ENCODE data around the gene ANAPC15.

The ANAPC15 gene

GRCh38 chr11:72100462-72100861 is 12.0 kb downstream of the ANAPC15 start:
- no peaks in the 10 kb centered on the region for H3K27me3 ChIP-seq (ENCODE audit: insufficient read depth, low read length)
- no peak for TF ChIP-seq CTCF (IDR thresholded peaks at IDR 0.05; ENCODE audit: low read length)
- no peak for TF ChIP-seq EZH2 (IDR thresholded peaks at IDR 0.05; ENCODE audit: borderline replicate concordance, low read length)
- peaks cover 23% of the 10 kb centered on the region for H3K4me1 ChIP-seq (ENCODE audit: insufficient read depth, low read length, severe bottlenecking)
- no peak overlapping the region for H2AFZ ChIP-seq (ENCODE audit: low read length)
- no peak overlapping the region for H3K4me3 ChIP-seq (ENCODE audit: low read depth, low read length, poor library complexity, severe bottlenecking)
- H3K27ac ChIP-seq (ENCODE audit: low read depth, low read length, poor library complexity, severe bottlenecking) = no peak overlapping the region
- 0 out of 2 replicates have a peak overlapping the region, but pooled peaks have one; percentile 3 for H3K4me2 ChIP-seq (ENCODE audit: low read length)
- H3K9me3 ChIP-seq (ENCODE audit: low read length) = no peaks in the 10 kb centered on the region
- peaks cover 12% of the 10 kb centered on the region for H3K79me2 ChIP-seq (ENCODE audit: insufficient read depth, low read length)
- H3K9ac ChIP-seq (ENCODE audit: low read length) = no peak overlapping the region
- H4K20me1 ChIP-seq (ENCODE audit: insufficient read depth, low read length) = no peaks in the 10 kb centered on the region
- H3K9me2 ChIP-seq (ENCODE audit: low read depth, low read length) = no peaks in the 10 kb centered on the region
- peaks cover 54% of the 10 kb centered on the region for H3K36me3 ChIP-seq (ENCODE audit: insufficient read depth, low read length)
- H3F3A ChIP-seq (ENCODE audit: insufficient read depth, low read length) = no peaks in the 10 kb centered on the region

- Histone ChIP-seq H3K9ac (ENCODE audit: low read length) (no peak overlapping the region), H3K9me3 (ENCODE audit: low read length) (no peaks in the 10 kb centered on the region), H3K4me2 (ENCODE audit: low read length) (0 out of 2 replicates have a peak overlapping the region, but pooled peaks have one; percentile 3), H3K79me2 (ENCODE audit: insufficient read depth, low read length) (peaks cover 12% of the 10 kb centered on the region), H3F3A (ENCODE audit: insufficient read depth, low read length) (no peaks in the 10 kb centered on the region), H4K20me1 (ENCODE audit: insufficient read depth, low read length) (no peaks in the 10 kb centered on the region), H2AFZ (ENCODE audit: low read length) (no peak overlapping the region), H3K36me3 (ENCODE audit: insufficient read depth, low read length) (peaks cover 59% of the 10 kb centered on the region), H3K4me1 (ENCODE audit: insufficient read depth, low read length, severe bottlenecking) (peaks cover 23% of the 10 kb centered on the region), H3K4me3 (ENCODE audit: low read depth, low read length, poor library complexity, severe bottlenecking) (no peak overlapping the region), H3K9me2 (ENCODE audit: low read depth, low read length) (no peaks in the 10 kb centered on the region), H3K27me3 (ENCODE audit: insufficient read depth, low read length) (no peaks in the 10 kb centered on the region), H3K27ac (ENCODE audit: low read depth, low read length, poor library complexity, severe bottlenecking) (no peak overlapping the region)
- TF ChIP-seq EZH2 (IDR thresholded peaks at IDR 0.05; ENCODE audit: borderline replicate concordance, low read length) = no peak
- no peak for TF ChIP-seq CTCF (IDR thresholded peaks at IDR 0.05; ENCODE audit: low read length)
Observed at GRCh38 chr11:72100009-72100408, 12.5 kb downstream of the ANAPC15 start.

- peaks cover 12% of the 10 kb centered on the region for H3K79me2 ChIP-seq (ENCODE audit: insufficient read depth, low read length)
- H3K36me3 ChIP-seq (ENCODE audit: insufficient read depth, low read length) = peaks cover 65% of the 10 kb centered on the region
- H2AFZ ChIP-seq (ENCODE audit: low read length) = no peak overlapping the region
- no peaks in the 10 kb centered on the region for H3K27me3 ChIP-seq (ENCODE audit: insufficient read depth, low read length)
- H3K4me3 ChIP-seq (ENCODE audit: low read depth, low read length, poor library complexity, severe bottlenecking) = no peak overlapping the region
- TF ChIP-seq CTCF (IDR thresholded peaks at IDR 0.05; ENCODE audit: low read length) (no peak), EZH2 (IDR thresholded peaks at IDR 0.05; ENCODE audit: borderline replicate concordance, low read length) (no peak)
- H4K20me1 ChIP-seq (ENCODE audit: insufficient read depth, low read length) = no peaks in the 10 kb centered on the region
- H3K27ac ChIP-seq (ENCODE audit: low read depth, low read length, poor library complexity, severe bottlenecking) = no peak overlapping the region
- no peak overlapping the region for H3K9ac ChIP-seq (ENCODE audit: low read length)
- no peaks in the 10 kb centered on the region for H3F3A ChIP-seq (ENCODE audit: insufficient read depth, low read length)
- H3K4me2 ChIP-seq (ENCODE audit: low read length) = no peak overlapping the region
- H3K9me3 ChIP-seq (ENCODE audit: low read length) = no peaks in the 10 kb centered on the region
- peaks cover 20% of the 10 kb centered on the region for H3K4me1 ChIP-seq (ENCODE audit: insufficient read depth, low read length, severe bottlenecking)
- H3K9me2 ChIP-seq (ENCODE audit: low read depth, low read length) = no peaks in the 10 kb centered on the region
Observed at GRCh38 chr11:72098741-72099140, 13.8 kb downstream of the ANAPC15 start.

All from OCI-LY1 (cell line).